T-cell (primary cell): ENCODE results near the gene GTF2H1. TPM values are rescaled to one million over a fixed set of nuclear protein-coding genes. Genes with fewer than 3 reads are reported as not detected.

Experiments
- ATAC-seq, 4 experiments: fragments of 200-7000 bp in 3 of 4; fragments of 150-1000 bp in 1 of 4; cut with Tn5 transposase; replicated peaks in 1 of 4; 1 replicate in 3 of 4; 2 replicates in 1 of 4; pipeline ENCODE4 v1.10.0; 2021; ENCODE audit warnings: moderate library complexity in 3 of 4, mild to moderate bottlenecking in 2 of 4, moderate number of reproducible peaks in 1 of 4
- CTCF ChIA-PET, 2 donors: fragments of 300-600 bp; sonication (Branson Sonifier 250); formaldehyde crosslinking; loops; one replicate each; lab custom pipeline; 2022; ENCODE audit warnings: antibody characterized with exemption in 2 of 2; lab: Charles Lee
- POLR2A ChIA-PET, 2 donors: fragments of 300-600 bp; sonication (Branson Sonifier 250); formaldehyde crosslinking; loops; one replicate each; lab custom pipeline; 2022; ENCODE audit warnings: antibody characterized with exemption in 2 of 2; lab: Charles Lee
- DNase-seq, 35 experiments: peaks; one replicate each; pipeline versions ENCODE4 v3.0.0 to v3.0.0-alpha.2; 2013 to 2023
- H3K27ac ChIP-seq: one replicate; pipeline ENCODE4 v1.5.1; 2013; ENCODE audit warnings: low read length
- H3K27me3 ChIP-seq, 2 experiments: replicated peaks in 1 of 2; 1 replicate in 1 of 2; 2 replicates in 1 of 2; pipeline versions ENCODE4 v1.6.1 to v1.7.0; 2013; ENCODE audit warnings: low read length in 1 of 2, mixed read lengths in 1 of 2; ENCODE audit not compliant: control insufficient read depth in 2 of 2, insufficient read depth in 2 of 2; ENCODE audit errors: extremely low read depth in 1 of 2
- H3K36me3 ChIP-seq, 2 donors: 1 replicate in 1 of 2; 2 replicates in 1 of 2; pipeline versions ENCODE4 v1.6.1 to v1.7.0; 2013; ENCODE audit warnings: low read length in 1 of 2; ENCODE audit not compliant: control insufficient read depth in 2 of 2, insufficient read depth in 1 of 2; ENCODE audit errors: extremely low read depth in 1 of 2
- H3K4me1 ChIP-seq, 2 experiments: 1 replicate in 1 of 2; 2 replicates in 1 of 2; pipeline versions ENCODE4 v1.6.1 to v1.7.0; 2013; ENCODE audit warnings: low read length in 2 of 2, mixed read lengths in 1 of 2; ENCODE audit not compliant: insufficient read depth in 2 of 2, control insufficient read depth in 1 of 2; ENCODE audit errors: extremely low read depth in 1 of 2
- H3K4me3 ChIP-seq, 2 donors: 1 replicate in 1 of 2; 2 replicates in 1 of 2; pipeline versions ENCODE4 v1.5.1 to v1.7.0; 2013; ENCODE audit warnings: mild to moderate bottlenecking in 2 of 2, low read length in 1 of 2, moderate library complexity in 1 of 2; ENCODE audit not compliant: control insufficient read depth in 1 of 2; ENCODE audit errors: extremely low read depth in 1 of 2
- H3K9me3 ChIP-seq: 2 replicates; pipeline ENCODE4 v1.7.0; 2013
- H3K27ac Mint-ChIP-seq, 2 donors: one replicate each; pipeline ENCODE4 v1.8.0; 2020 to 2021; ENCODE audit warnings: mild to moderate bottlenecking in 2 of 2, mixed read lengths in 2 of 2
- H3K27me3 Mint-ChIP-seq, 2 donors: one replicate each; pipeline ENCODE4 v1.8.0; 2021 to 2022; ENCODE audit warnings: mixed read lengths in 2 of 2
- H3K36me3 Mint-ChIP-seq: one replicate; pipeline ENCODE4 v1.8.0; 2021; ENCODE audit warnings: mixed read lengths
- H3K4me1 Mint-ChIP-seq, 3 donors: one replicate each; pipeline ENCODE4 v1.8.0; 2020 to 2022; ENCODE audit warnings: mixed read lengths in 3 of 3, mild to moderate bottlenecking in 1 of 3
- H3K4me3 Mint-ChIP-seq, 3 donors: one replicate each; pipeline ENCODE4 v1.8.0; 2020 to 2022; ENCODE audit warnings: mild to moderate bottlenecking in 3 of 3, mixed read lengths in 3 of 3, moderate library complexity in 3 of 3
- H3K9me3 Mint-ChIP-seq, 3 donors: one replicate each; pipeline ENCODE4 v1.8.0; 2020 to 2022; ENCODE audit warnings: mixed read lengths in 3 of 3
- WGBS: methylation state at CpG from one replicate; pipeline ENCODE4 v1.1.5; 2013; ENCODE audit warnings: missing lambda C conversion rate; ENCODE audit not compliant: insufficient coverage; 5-methylcytosine and 5-hydroxymethylcytosine counted together
- total RNA-seq, 35 experiments: library from RNA in 6 of 35; stranded (reverse) in 6 of 35; fragments of 120-200 nt in 1 of 35; gene quantifications; one replicate each; pipeline versions ENCODE4 v1.2.1 to v1.2.4 and lab custom pipeline; 2013 to 2026

Gene GTF2H1
- total RNA-seq, 5 donors from 2014 or later (not counting 1 experiment from before 2014, with no cell fraction given) = 25.9 to 44.8 (median 37.5) TPM

DNA sequence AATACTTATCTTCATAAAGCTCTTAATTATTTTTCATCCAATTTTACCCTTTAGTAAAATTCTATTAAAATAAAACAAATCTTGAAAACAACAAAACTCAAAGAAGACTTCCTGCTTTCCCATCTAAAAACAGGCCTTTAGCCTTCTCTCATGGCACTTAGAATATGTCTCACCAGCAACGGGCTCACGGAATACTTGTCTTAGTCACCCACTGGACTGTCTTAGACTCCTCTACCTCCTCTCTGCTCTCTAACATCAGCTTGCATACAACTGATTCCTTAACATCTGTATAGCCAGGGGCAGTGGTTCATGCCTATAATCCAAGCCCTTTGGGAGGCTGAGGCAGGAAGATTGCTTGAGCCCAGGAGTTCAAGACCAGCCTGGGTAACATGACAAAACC is 14.1 kb upstream of the GTF2H1 start:
- Mint-ChIP-seq H3K9me3 (no peaks in the 10 kb centered on the region), H3K4me1 (peaks cover 0 to 5% (median 0%) of the 10 kb centered on the region in 3 donors), H3K27ac (no peak overlapping the region), H3K27me3 (no peaks in the 10 kb centered on the region), H3K4me3 (no peak overlapping the region), H3K36me3 (peaks cover 46% of the 10 kb centered on the region)
- POLR2A ChIA-PET = interaction anchor here (0.6 to 0.8 kb wide), 3 partner anchors 12 to 414 kb away, joined by 3 to 5 read pairs (median 5); no protein-coding TSS in a partner anchor
- no peaks in the 10 kb centered on the region for H3K4me1 ChIP-seq
- ATAC-seq (no peak), DNase-seq (no peak)
- peaks cover 14 to 63% of the 10 kb centered on the region in 2 donors for H3K36me3 ChIP-seq
- WGBS = 100% methylated on average over 1 of the region's 2 CpGs
- H3K27me3 ChIP-seq = no peaks in the 10 kb centered on the region
- no peak overlapping the region for H3K4me3 ChIP-seq
- no peak overlapping the region for H3K27ac ChIP-seq
- no peaks in the 10 kb centered on the region for H3K9me3 ChIP-seq
- CTCF ChIA-PET = interaction anchor here in 1 of 2 donors (0.7 kb wide), 1 partner anchor 381 kb away, joined by 3 read pairs; no protein-coding TSS in a partner anchor

DNA sequence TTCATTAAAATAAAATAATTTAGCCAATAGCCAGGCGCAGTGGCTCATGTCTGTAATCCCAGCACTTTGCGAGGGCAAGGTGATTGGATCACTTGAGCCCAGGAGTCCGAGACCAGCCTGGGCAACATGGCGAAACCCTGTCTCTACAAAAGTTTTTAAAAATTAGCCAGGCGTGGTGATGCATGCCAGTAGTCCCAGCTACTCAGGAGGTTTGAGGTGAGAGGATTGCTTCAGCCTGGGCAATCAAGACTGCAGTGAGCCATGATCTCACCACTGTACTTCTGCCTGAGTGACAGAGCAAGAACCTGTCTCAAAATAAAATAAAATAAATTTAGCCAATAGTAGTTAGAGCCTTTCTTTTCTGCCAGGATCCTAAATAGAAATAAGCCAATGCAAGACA is 12.7 kb upstream of the GTF2H1 start:
- DNase-seq (no peak), ATAC-seq (no peak)
- Mint-ChIP-seq H3K9me3 (no peaks in the 10 kb centered on the region), H3K27me3 (no peaks in the 10 kb centered on the region), H3K36me3 (peaks cover 40% of the 10 kb centered on the region), H3K4me1 (peaks cover 0 to 5% (median 0%) of the 10 kb centered on the region in 3 donors), H3K4me3 (no peak overlapping the region), H3K27ac (no peak overlapping the region)
- no peak overlapping the region for H3K27ac ChIP-seq
- WGBS = 95% methylated on average over 3 of the region's 5 CpGs
- H3K36me3 ChIP-seq = peaks cover 14 to 56% of the 10 kb centered on the region in 2 donors
- no peaks in the 10 kb centered on the region for H3K9me3 ChIP-seq
- H3K4me3 ChIP-seq = no peak overlapping the region
- H3K4me1 ChIP-seq = no peaks in the 10 kb centered on the region
- POLR2A ChIA-PET = no interaction called here
- no peaks in the 10 kb centered on the region for H3K27me3 ChIP-seq
- CTCF ChIA-PET = no interaction called here

DNA sequence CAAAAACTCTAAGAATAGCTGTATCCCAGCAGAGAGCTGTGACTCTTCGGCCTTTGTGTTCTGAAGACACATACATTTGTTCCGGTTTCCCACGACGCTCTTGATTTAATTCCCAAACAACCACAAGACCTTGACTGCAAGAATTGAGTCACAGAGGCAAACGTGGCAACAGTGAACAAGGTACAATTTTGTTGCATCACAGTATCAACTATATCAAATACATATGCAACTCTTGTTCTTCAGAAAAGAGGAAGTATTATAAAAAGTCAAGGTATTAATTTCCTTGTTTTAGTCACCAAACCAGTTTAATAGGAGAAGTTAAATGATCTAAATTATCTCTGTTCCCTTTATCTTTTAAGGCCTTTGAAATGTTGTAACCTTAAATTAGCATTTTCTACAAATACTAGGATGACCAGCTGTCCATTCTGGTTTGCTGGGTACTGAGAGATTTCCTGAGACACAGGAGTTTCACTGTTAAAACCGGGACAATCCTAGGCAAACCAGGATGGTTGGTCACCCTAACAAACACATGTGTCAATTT is 11.5 kb upstream of the GTF2H1 start:
- ChIA-PET CTCF (interaction anchor here in 1 of 2 donors (0.6 kb wide), 1 partner anchor 45 kb away, joined by 6 read pairs; no protein-coding TSS in a partner anchor), POLR2A (no interaction called here)
- Mint-ChIP-seq H3K27ac (no peak overlapping the region), H3K4me3 (no peak overlapping the region), H3K4me1 (peaks cover 0 to 5% (median 0%) of the 10 kb centered on the region in 3 donors), H3K27me3 (no peaks in the 10 kb centered on the region), H3K9me3 (no peaks in the 10 kb centered on the region), H3K36me3 (peaks cover 40% of the 10 kb centered on the region)
- Histone ChIP-seq H3K27me3 (no peaks in the 10 kb centered on the region), H3K27ac (no peak overlapping the region), H3K4me1 (no peaks in the 10 kb centered on the region), H3K9me3 (no peaks in the 10 kb centered on the region), H3K4me3 (no peak overlapping the region), H3K36me3 (peaks cover 14 to 49% of the 10 kb centered on the region in 2 donors)
- WGBS = 98% methylated on average over 4 of the region's 6 CpGs
- DNase-seq (no peak), ATAC-seq (no peak)

DNA sequence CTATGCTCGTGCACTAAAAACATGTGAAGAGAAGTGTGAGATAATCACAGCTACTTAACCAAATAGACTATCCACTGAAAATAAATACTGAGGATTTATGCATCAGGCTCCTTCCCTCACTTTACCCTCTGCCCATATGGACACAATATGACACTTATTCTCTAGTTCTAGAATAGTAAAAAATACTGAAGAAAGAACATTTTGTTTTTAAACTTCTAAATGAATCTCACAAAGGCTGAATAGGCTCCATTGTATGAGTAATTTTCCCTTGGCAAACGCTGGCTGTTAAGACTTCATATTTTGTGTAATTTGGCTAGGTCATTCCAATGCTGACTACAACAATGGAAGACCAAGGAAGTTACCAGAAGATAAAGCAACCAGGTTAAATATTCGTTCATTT is 10.4 kb upstream of the GTF2H1 start:
- ChIA-PET CTCF (interaction anchor here (0.6 kb wide), 2 partner anchors 9 to 95 kb away, joined by 3 read pairs; no protein-coding TSS in a partner anchor), POLR2A (no interaction called here)
- H3K27ac ChIP-seq = no peak overlapping the region
- Mint-ChIP-seq H3K27me3 (no peaks in the 10 kb centered on the region), H3K36me3 (peaks cover 34% of the 10 kb centered on the region), H3K4me1 (peaks cover 0 to 5% (median 0%) of the 10 kb centered on the region in 3 donors), H3K4me3 (no peak overlapping the region), H3K27ac (no peak overlapping the region), H3K9me3 (no peaks in the 10 kb centered on the region)
- H3K36me3 ChIP-seq = peaks cover 11 to 40% of the 10 kb centered on the region in 2 donors
- no peaks in the 10 kb centered on the region for H3K4me1 ChIP-seq
- WGBS = no CpG with 5 or more reads among the region's 3 CpGs
- ATAC-seq (no peak), DNase-seq (no peak)
- no peak overlapping the region for H3K4me3 ChIP-seq
- no peaks in the 10 kb centered on the region for H3K9me3 ChIP-seq
- no peaks in the 10 kb centered on the region for H3K27me3 ChIP-seq

DNA sequence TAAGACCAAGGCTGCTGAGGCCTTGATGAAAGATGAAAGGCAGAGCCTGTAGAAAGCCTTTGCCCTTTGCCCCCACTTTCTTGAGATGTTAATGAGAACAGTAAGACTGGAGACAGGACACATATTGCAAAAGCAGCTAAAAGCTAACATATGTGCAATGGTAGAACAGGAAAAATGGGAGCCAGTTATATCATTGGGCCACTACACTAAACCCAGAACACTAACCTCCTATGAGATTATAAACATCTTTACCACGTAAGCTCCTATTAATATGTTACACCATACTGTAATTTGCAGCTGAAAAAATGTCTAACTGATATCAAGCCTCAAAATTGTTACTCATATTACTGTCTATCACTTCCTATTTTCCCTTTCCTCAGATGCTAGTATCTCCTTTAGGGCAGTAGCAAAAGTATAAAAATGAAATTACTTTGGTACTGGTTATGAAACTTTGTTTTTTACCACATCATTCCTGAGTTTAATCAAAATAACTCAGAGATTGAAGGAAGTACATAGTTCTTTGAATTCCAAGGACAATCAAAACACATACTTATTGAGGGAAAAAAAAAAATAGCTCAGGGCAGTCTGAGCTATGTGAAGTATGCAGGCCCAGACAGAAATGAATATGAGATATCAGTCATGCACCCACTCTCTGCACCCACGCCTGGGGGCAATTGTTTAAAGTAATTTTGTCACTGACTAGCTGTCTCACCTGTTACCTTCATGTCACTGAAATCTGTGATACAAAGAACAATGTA is 9.5 kb upstream of the GTF2H1 start:
- no peak overlapping the region for H3K4me3 ChIP-seq
- no peaks in the 10 kb centered on the region for H3K27me3 ChIP-seq
- Mint-ChIP-seq H3K27ac (no peak overlapping the region), H3K4me3 (no peak overlapping the region), H3K9me3 (no peaks in the 10 kb centered on the region), H3K36me3 (peaks cover 39% of the 10 kb centered on the region), H3K27me3 (no peaks in the 10 kb centered on the region), H3K4me1 (peaks cover 0 to 8% (median 3%) of the 10 kb centered on the region in 3 donors)
- H3K27ac ChIP-seq = no peak overlapping the region
- ChIA-PET POLR2A (interaction anchor here in 1 of 2 donors (1.3 kb wide), 1 partner anchor 15 kb away, joined by 10 read pairs; no protein-coding TSS in a partner anchor), CTCF (interaction anchor here (0.6 kb wide), 2 partner anchors 8 to 509 kb away, joined by 3 read pairs; no protein-coding TSS in a partner anchor)
- ATAC-seq (no peak), DNase-seq (no peak)
- no peaks in the 10 kb centered on the region for H3K4me1 ChIP-seq
- peaks cover 11 to 37% of the 10 kb centered on the region in 2 donors for H3K36me3 ChIP-seq
- no peaks in the 10 kb centered on the region for H3K9me3 ChIP-seq
- 100% methylated on average over 1 of the region's 2 CpGs for WGBS

DNA sequence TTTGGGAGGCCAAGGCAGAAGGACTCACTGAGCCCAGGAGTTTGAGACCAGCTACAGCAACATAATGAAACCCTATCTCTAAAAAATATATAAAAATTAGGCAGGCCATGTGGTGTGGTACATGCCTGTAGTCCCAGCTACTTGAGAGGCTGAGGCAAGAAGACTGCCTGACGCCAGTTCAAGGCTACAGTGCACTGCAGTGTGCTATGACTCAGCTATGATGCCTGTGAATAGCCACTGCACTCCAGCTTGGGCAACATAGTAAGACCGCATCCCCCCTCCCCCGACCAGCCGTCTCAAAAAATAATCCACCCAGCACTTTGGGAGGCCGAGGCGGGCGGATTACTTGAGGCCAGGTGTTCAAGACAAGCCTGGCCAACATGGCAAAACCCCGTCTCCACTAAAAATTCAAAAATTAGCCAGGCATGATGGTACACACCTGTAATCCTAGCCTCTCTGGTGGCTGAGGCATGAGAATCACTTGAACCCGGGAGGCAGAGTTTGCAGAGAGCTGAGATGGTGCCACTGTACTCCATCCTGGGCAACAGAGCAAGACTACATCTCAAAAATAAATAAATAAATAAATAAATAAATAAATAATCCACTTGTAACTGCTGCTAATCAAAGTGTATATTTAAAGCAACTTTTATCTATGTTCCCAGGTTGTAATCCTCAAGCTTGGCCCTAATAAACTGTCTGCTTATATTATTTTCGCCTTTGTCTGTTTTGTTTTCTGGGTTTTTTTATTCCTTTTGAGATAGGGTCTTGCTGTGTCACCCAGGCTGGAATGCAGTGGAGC is 8.2 kb upstream of the GTF2H1 start:
- no peak overlapping the region for H3K27ac ChIP-seq
- Mint-ChIP-seq H3K27ac (no peak overlapping the region), H3K27me3 (no peaks in the 10 kb centered on the region), H3K4me1 (peaks cover 12 to 20% (median 14%) of the 10 kb centered on the region in 3 donors), H3K9me3 (no peaks in the 10 kb centered on the region), H3K4me3 (no peak overlapping the region), H3K36me3 (peaks cover 37% of the 10 kb centered on the region)
- no peaks in the 10 kb centered on the region for H3K4me1 ChIP-seq
- WGBS = 98% methylated on average over 7 of the region's 10 CpGs
- peaks cover 11 to 29% of the 10 kb centered on the region in 2 donors for H3K36me3 ChIP-seq
- no peaks in the 10 kb centered on the region for H3K9me3 ChIP-seq
- POLR2A ChIA-PET = no interaction called here
- H3K4me3 ChIP-seq = no peak overlapping the region
- DNase-seq = no peak
- H3K27me3 ChIP-seq = no peaks in the 10 kb centered on the region
- no peak for ATAC-seq
- CTCF ChIA-PET = interaction anchor here in 1 of 2 donors (0.6 kb wide), 1 partner anchor 21 kb away, joined by 3 read pairs; no protein-coding TSS in a partner anchor
